H9 (cell line): ENCODE results near the gene RAB3IP. TPM values are rescaled to one million over a fixed set of nuclear protein-coding genes. Genes with fewer than 3 reads are reported as not detected.

Source experiments
- DNase-seq: peaks from one replicate; pipeline ENCODE4 v3.0.0-alpha.2; 2017
- H2AFZ ChIP-seq: one replicate; pipeline ENCODE4 v1.6.1; 2013; ENCODE audit warnings: mild to moderate bottlenecking, low read length, control low read depth, moderate library complexity
- H2AK5ac ChIP-seq: 2 replicates; pipeline ENCODE4 v1.6.1; 2013; ENCODE audit warnings: low read length, control low read depth, mixed read lengths; ENCODE audit not compliant: insufficient read length
- H2BK120ac ChIP-seq: one replicate; pipeline ENCODE4 v1.6.1; 2013; ENCODE audit warnings: low read depth, mild to moderate bottlenecking, low read length, control low read depth, inconsistent platforms; ENCODE audit not compliant: poor library complexity, severe bottlenecking
- H2BK12ac ChIP-seq: 2 replicates; pipeline ENCODE4 v1.6.1; 2013; ENCODE audit warnings: low read length, control low read depth, mixed read lengths, low read depth; ENCODE audit not compliant: insufficient read length
- H2BK15ac ChIP-seq: 2 replicates; pipeline ENCODE4 v1.6.1; 2013; ENCODE audit warnings: low read depth, low read length, control low read depth
- H2BK20ac ChIP-seq: one replicate; pipeline ENCODE4 v1.6.1; 2013; ENCODE audit warnings: low read depth, mild to moderate bottlenecking, low read length, control low read depth, inconsistent platforms; ENCODE audit not compliant: poor library complexity, severe bottlenecking
- H2BK5ac ChIP-seq: 2 replicates; pipeline ENCODE4 v1.6.1; 2013; ENCODE audit warnings: low read length, control low read depth, mixed read lengths; ENCODE audit not compliant: insufficient read length
- H3K14ac ChIP-seq: 2 replicates; pipeline ENCODE4 v1.6.1; 2013; ENCODE audit warnings: low read length, control low read depth; ENCODE audit not compliant: insufficient read depth
- H3K18ac ChIP-seq: 2 replicates; pipeline ENCODE4 v1.6.1; 2013; ENCODE audit warnings: low read depth, mild to moderate bottlenecking, mixed read lengths, low read length, control low read depth; ENCODE audit not compliant: insufficient read length
- H3K23ac ChIP-seq: 2 replicates; pipeline ENCODE4 v1.6.1; 2013; ENCODE audit warnings: low read length, control low read depth, mixed read lengths, low read depth; ENCODE audit not compliant: insufficient read length
- H3K23me2 ChIP-seq: 2 replicates; pipeline ENCODE4 v1.6.1; 2013; ENCODE audit warnings: low read depth, mild to moderate bottlenecking, mixed read lengths, low read length, control low read depth; ENCODE audit not compliant: insufficient read length, poor library complexity, severe bottlenecking
- H3K27ac ChIP-seq: 2 replicates; pipeline ENCODE4 v1.5.1; 2013; ENCODE audit warnings: low read length, control low read depth, mixed read lengths, low read depth; ENCODE audit not compliant: insufficient read length
- H3K27me3 ChIP-seq: 2 replicates; pipeline ENCODE4 v1.6.1; 2013; ENCODE audit warnings: low read length, control low read depth, inconsistent platforms; ENCODE audit not compliant: insufficient read depth
- H3K4ac ChIP-seq: 2 replicates; pipeline ENCODE4 v1.6.1; 2013; ENCODE audit warnings: low read depth, mild to moderate bottlenecking, control low read depth, inconsistent platforms, low read length, moderate library complexity
- H3K4me1 ChIP-seq: 2 replicates; pipeline ENCODE4 v1.6.1; 2013; ENCODE audit warnings: low read length, control low read depth, inconsistent platforms; ENCODE audit not compliant: insufficient read depth
- H3K4me2 ChIP-seq: 2 replicates; pipeline ENCODE4 v1.6.1; 2013; ENCODE audit warnings: low read length, control low read depth, mixed read lengths; ENCODE audit not compliant: insufficient read length, insufficient read depth
- H3K56ac ChIP-seq: 2 replicates; pipeline ENCODE4 v1.6.1; 2013; ENCODE audit warnings: low read depth, mild to moderate bottlenecking, mixed read lengths, low read length, control low read depth; ENCODE audit not compliant: insufficient read length
- H3K79me1 ChIP-seq: 2 replicates; pipeline ENCODE4 v1.6.1; 2013; ENCODE audit warnings: low read depth, mild to moderate bottlenecking, moderate library complexity, low read length, control low read depth, inconsistent platforms; ENCODE audit not compliant: insufficient read depth, poor library complexity, severe bottlenecking
- H3K79me2 ChIP-seq: 2 replicates; pipeline ENCODE4 v1.6.1; 2013; ENCODE audit warnings: low read length, control low read depth, inconsistent platforms; ENCODE audit not compliant: insufficient read depth
- H3K9ac ChIP-seq: 2 replicates; pipeline ENCODE4 v1.6.1; 2013; ENCODE audit warnings: low read length, control low read depth, mixed read lengths; ENCODE audit not compliant: insufficient read length; ENCODE audit errors: extremely low read depth
- H3K9me3 ChIP-seq: one replicate; pipeline ENCODE4 v1.6.1; 2013; ENCODE audit warnings: low read depth, low read length, inconsistent platforms; ENCODE audit not compliant: control insufficient read depth
- H3T11ph ChIP-seq: one replicate; pipeline ENCODE4 v1.6.1; 2013; ENCODE audit warnings: mild to moderate bottlenecking, low read length, control low read depth, inconsistent platforms
- H4K20me1 ChIP-seq: one replicate; pipeline ENCODE4 v1.6.1; 2013; ENCODE audit not compliant: control insufficient read depth, insufficient read length, insufficient read depth
- H4K5ac ChIP-seq: 2 replicates; pipeline ENCODE4 v1.6.1; 2013; ENCODE audit warnings: low read depth, mild to moderate bottlenecking, mixed read lengths, low read length, control low read depth; ENCODE audit not compliant: insufficient read length
- H4K8ac ChIP-seq: replicated peaks from 2 replicates; pipeline ENCODE4 v1.6.1; 2013; ENCODE audit warnings: low read length, control low read depth, mixed read lengths, low read depth; ENCODE audit not compliant: insufficient read length
- H4K91ac ChIP-seq: 2 replicates; pipeline ENCODE4 v1.6.1; 2013; ENCODE audit warnings: low read depth, mild to moderate bottlenecking, moderate library complexity, mixed read lengths, low read length, control low read depth; ENCODE audit not compliant: insufficient read length
- H3K27ac Mint-ChIP-seq, 3 experiments: 2 replicates in 2 of 3; 3 replicates in 1 of 3; pipeline ENCODE4 v1.8.0; 2020 to 2021; ENCODE audit warnings: mixed read lengths in 3 of 3, mild to moderate bottlenecking in 1 of 3, moderate library complexity in 1 of 3
- H3K27me3 Mint-ChIP-seq: 2 replicates; pipeline ENCODE4 v1.8.0; 2021; ENCODE audit warnings: low read depth, mild to moderate bottlenecking, moderate library complexity, mixed read lengths
- H3K36me3 Mint-ChIP-seq, 3 experiments: 2 replicates in 2 of 3; 3 replicates in 1 of 3; pipeline ENCODE4 v1.8.0; 2020 to 2021; ENCODE audit warnings: low read depth in 3 of 3, mixed read lengths in 3 of 3; ENCODE audit not compliant: insufficient read depth in 1 of 3
- H3K4me1 Mint-ChIP-seq, 2 experiments: 2 replicates each; pipeline ENCODE4 v1.8.0; 2020; ENCODE audit warnings: mixed read lengths in 2 of 2
- H3K4me3 Mint-ChIP-seq, 2 experiments: 2 replicates in 1 of 2; 3 replicates in 1 of 2; pipeline ENCODE4 v1.8.0; 2020 to 2021; ENCODE audit warnings: mild to moderate bottlenecking in 2 of 2, mixed read lengths in 2 of 2, moderate library complexity in 1 of 2
- H3K9me3 Mint-ChIP-seq, 2 experiments: 2 replicates in 1 of 2; 3 replicates in 1 of 2; pipeline ENCODE4 v1.8.0; 2020; ENCODE audit warnings: mild to moderate bottlenecking in 2 of 2, mixed read lengths in 2 of 2, moderate library complexity in 1 of 2
- CTCF ChIP-seq: fragments of 200-600 bp; sonication (generic); conservative IDR thresholded peaks from 3 replicates; pipeline ENCODE4 v1.8.0; 2021; ENCODE audit warnings: antibody characterized with exemption, mild to moderate bottlenecking
- WGBS: extraction: QIAGEN DNeasy Blood & Tissue Kit; methylation state at CpG from one replicate; pipeline ENCODE4 v1.1.7; 2013; ENCODE audit warnings: missing lambda C conversion rate, low lambda C conversion rate, mixed read lengths; ENCODE audit not compliant: insufficient read length; ENCODE audit errors: extremely low coverage; 5-methylcytosine and 5-hydroxymethylcytosine counted together
- total RNA-seq: library from RNA; stranded (reverse); gene quantifications from 2 replicates; pipeline ENCODE4 v1.2.1, GENCODE V29; 2021

RAB3IP gene
- total RNA-seq, 1 experiment from 2014 or later, result 45.5 TPM

DNA sequence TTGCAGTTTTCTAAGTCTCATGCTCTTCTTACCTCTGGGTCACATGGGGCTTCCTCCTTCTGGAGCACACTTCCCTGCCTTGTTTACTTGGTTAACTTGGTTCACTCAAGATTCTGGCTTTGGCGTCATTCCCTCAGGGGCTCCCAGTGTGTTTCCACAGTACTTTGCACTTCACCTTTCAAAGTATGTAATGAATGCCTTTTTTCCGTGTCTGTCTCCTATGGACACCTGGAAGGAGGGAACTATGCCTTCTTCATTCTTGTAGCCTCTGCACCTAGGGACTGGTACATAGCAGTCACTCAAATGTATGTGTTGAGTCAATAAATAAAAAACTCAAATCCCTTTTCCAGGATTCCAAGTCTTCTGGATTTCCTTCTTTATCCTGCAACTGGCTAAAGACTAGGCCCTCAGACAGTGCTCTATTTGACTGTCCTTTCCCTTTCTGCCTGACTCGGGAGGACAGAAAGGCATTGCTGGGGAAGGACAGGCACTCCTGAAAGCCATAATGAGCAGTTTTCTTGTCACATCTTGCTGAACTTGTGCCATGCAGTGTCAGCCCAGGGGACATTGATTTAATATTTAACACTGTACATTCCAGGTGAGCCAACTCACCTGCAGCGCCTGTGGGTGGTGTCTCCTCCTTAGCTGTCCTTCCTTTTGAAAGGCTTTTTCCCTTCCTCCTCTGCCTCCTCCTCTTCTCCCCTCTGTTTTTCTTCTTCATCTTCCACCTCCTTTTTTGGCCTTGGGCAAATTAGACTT lies 99.2 kb downstream of the RAB3IP start:
- Histone ChIP-seq H4K5ac (no peak overlapping the region), H2BK15ac (no peak overlapping the region), H3K14ac (no peak overlapping the region), H3K79me1 (no peaks in the 10 kb centered on the region), H2AFZ (no peak overlapping the region), H3K18ac (no peak overlapping the region), H3K9me3 (no peaks in the 10 kb centered on the region), H3K56ac (no peak overlapping the region), H3T11ph (no peak overlapping the region), H2BK5ac (no peak overlapping the region), H3K23me2 (no peaks in the 10 kb centered on the region), H2BK20ac (no peak overlapping the region), H2BK12ac (no peak overlapping the region), H3K4me1 (no peaks in the 10 kb centered on the region), H2AK5ac (no peak overlapping the region), H4K8ac (no peak overlapping the region), H3K4me2 (no peak overlapping the region), H3K9ac (no peak overlapping the region), H3K23ac (no peak overlapping the region), H3K27ac (no peak overlapping the region), H4K91ac (no peak overlapping the region), H2BK120ac (no peak overlapping the region), H3K27me3 (no peaks in the 10 kb centered on the region), H4K20me1 (no peaks in the 10 kb centered on the region), H3K4ac (no peak overlapping the region), H3K79me2 (no peaks in the 10 kb centered on the region)
- H3K36me3 Mint-ChIP-seq, result no peaks in the 10 kb centered on the region
- H3K9me3 Mint-ChIP-seq, result no peaks in the 10 kb centered on the region
- no peak overlapping the region for H3K27ac Mint-ChIP-seq
- no peaks in the 10 kb centered on the region; the same call in 1 of the 2 replicates for H3K27me3 Mint-ChIP-seq
- peaks cover 3% of the 10 kb centered on the region in 2 experiments; a peak in 3 of 4 replicates for H3K4me1 Mint-ChIP-seq
- TF ChIP-seq CTCF, result no peak
- WGBS, result no CpG with 5 or more reads among the region's 4 CpGs
- no peak for DNase-seq
- no peak overlapping the region for H3K4me3 Mint-ChIP-seq
